Measurements from ENCODE around the gene PROM1. TPM values are rescaled to one million over a fixed set of nuclear protein-coding genes. Genes with fewer than 3 reads are reported as not detected.

The PROM1 gene
- polyA plus RNA-seq, 2 of the 4 experiments (the other 2 are of a cell fraction) = 0.03 to 0.14 TPM

- peaks cover 7% of the 10 kb centered on the region for H3K4me1 ChIP-seq
- H3K27ac ChIP-seq = no peak overlapping the region
- H3K4me2 ChIP-seq = no peak overlapping the region
- 75% methylated on average over 4 of the region's 4 CpGs for WGBS (ENCODE audit: missing lambda C conversion rate)
- H3K9me3 ChIP-seq = no peaks in the 10 kb centered on the region
- H3K4me3 ChIP-seq = no peak overlapping the region
- TF ChIP-seq SREBF2 (IDR thresholded peaks at IDR 0.05) (no peak), FOXS1 (CRISPR knock-in tag; IDR thresholded peaks at IDR 0.05) (no peak), E2F6 (IDR thresholded peaks at IDR 0.05; ENCODE audit: borderline replicate concordance, low read depth) (no peak), USF2 (IDR thresholded peaks at IDR 0.05) (no peak), POLR2A (IDR thresholded peaks at IDR 0.05; ENCODE audit: low read length) (no peak), HMGXB4 (CRISPR knock-in tag; IDR thresholded peaks at IDR 0.05; ENCODE audit: borderline replicate concordance) (no peak), CTCF (IDR thresholded peaks at IDR 0.05) (no peak), BCL3 (IDR thresholded peaks at IDR 0.05) (no peak), NR3C1 (IDR thresholded peaks at IDR 0.05) (no peak), EHF (CRISPR knock-in tag; IDR thresholded peaks at IDR 0.05) (no peak), JUNB (IDR thresholded peaks at IDR 0.05) (no peak), HDAC2 (IDR thresholded peaks at IDR 0.05) (no peak)
- ChIA-PET POLR2A (no interaction called here), CTCF (interaction anchor here (0.9 to 5.2 kb wide), 5 partner anchors 20 to 64 kb away, joined by 3 to 31 read pairs (median 4); no protein-coding TSS in a partner anchor)
- DNase-seq (ENCODE audit: low read depth in 1 of 2, low spot score in 1 of 2) = no peak
- no peak for FAIRE-seq
- no peak for ATAC-seq
Observed at GRCh38 chr4:15936495-15936894, 147.3 kb downstream of the PROM1 start.

GRCh38 chr4:15935504-15936402 is 148.1 kb downstream of the PROM1 start:
- no peak overlapping the region for H3K4me3 ChIP-seq
- no peak overlapping the region for H3K27ac ChIP-seq
- peaks cover 7% of the 10 kb centered on the region for H3K4me1 ChIP-seq
- CTCF ChIA-PET = interaction anchor here (1.0 to 5.2 kb wide), 5 partner anchors 20 to 130 kb away, joined by 3 to 31 read pairs (median 6); no protein-coding TSS in a partner anchor
- TF ChIP-seq HOXA7 (CRISPR knock-in tag; IDR thresholded peaks at IDR 0.05) (no peak), POLR2A (IDR thresholded peaks at IDR 0.05; ENCODE audit: low read length) (no peak), NR3C1 (IDR thresholded peaks at IDR 0.05) (no peak), REST (IDR thresholded peaks at IDR 0.05) (no peak), FOSL2 (IDR thresholded peaks at IDR 0.05) (no peak), FOSL2 (CRISPR knock-in tag; IDR thresholded peaks at IDR 0.05) (no peak), RARB (CRISPR knock-in tag; IDR thresholded peaks at IDR 0.05) (no peak), GATA3 (IDR thresholded peaks at IDR 0.05; ENCODE audit: borderline replicate concordance) (no peak), CHD4 (IDR thresholded peaks at IDR 0.05; ENCODE audit: borderline replicate concordance) (no peak)
- POLR2A ChIA-PET = no interaction called here
- ATAC-seq (no peak), DNase-seq (ENCODE audit: low read depth in 1 of 2, low spot score in 1 of 2) (no peak), FAIRE-seq (no peak)
- no peaks in the 10 kb centered on the region for H3K9me3 ChIP-seq
- H3K4me2 ChIP-seq = no peak overlapping the region
- 85% methylated on average over 10 of the region's 10 CpGs for WGBS (ENCODE audit: missing lambda C conversion rate)
